AG09309 (cell line): ENCODE data around the gene B3GNT8.
A peak's percentile ranks its signal among the peaks of the same experiment; 100 is the strongest.
"Not testable (repeated sequence)": the region's sequence is repeated elsewhere in the genome, so short reads cannot be mapped to it uniquely, and the experiment has no call there.

Experiments used
- DNase-seq: peaks from one replicate; pipeline ENCODE4 v3.0.0-alpha.2; 2010; ENCODE audit warnings: low read depth
- H3K4me3 ChIP-seq: 2 replicates; pipeline ENCODE4 v1.5.1; 2011; ENCODE audit warnings: mild to moderate bottlenecking, low read depth, low read length, moderate library complexity; ENCODE audit not compliant: control insufficient read depth
- CTCF ChIP-seq: IDR thresholded peaks from 2 replicates; pipeline ENCODE4 v1.5.1; 2011; ENCODE audit warnings: mild to moderate bottlenecking, low read depth, low read length, inconsistent platforms; ENCODE audit not compliant: insufficient read depth, control insufficient read depth; ENCODE audit errors: missing control alignments

B3GNT8 gene

DNA sequence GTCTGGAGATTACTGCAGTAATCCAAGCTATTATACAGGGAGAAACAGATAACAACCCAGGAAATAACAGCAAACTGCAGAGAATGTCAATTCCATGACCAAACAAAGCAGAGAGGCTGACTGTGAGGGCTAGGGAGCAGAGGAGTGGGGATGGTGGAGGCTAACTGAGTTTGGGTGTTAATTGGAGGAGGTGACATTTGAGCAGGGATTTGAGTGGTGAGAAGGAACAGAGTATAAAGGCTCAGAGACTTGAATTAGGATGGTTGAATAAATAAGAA, 9.4 kb upstream of the B3GNT8 start:
- TF ChIP-seq CTCF = no peak
- no peak for DNase-seq
- H3K4me3 ChIP-seq = no peak overlapping the region

DNA sequence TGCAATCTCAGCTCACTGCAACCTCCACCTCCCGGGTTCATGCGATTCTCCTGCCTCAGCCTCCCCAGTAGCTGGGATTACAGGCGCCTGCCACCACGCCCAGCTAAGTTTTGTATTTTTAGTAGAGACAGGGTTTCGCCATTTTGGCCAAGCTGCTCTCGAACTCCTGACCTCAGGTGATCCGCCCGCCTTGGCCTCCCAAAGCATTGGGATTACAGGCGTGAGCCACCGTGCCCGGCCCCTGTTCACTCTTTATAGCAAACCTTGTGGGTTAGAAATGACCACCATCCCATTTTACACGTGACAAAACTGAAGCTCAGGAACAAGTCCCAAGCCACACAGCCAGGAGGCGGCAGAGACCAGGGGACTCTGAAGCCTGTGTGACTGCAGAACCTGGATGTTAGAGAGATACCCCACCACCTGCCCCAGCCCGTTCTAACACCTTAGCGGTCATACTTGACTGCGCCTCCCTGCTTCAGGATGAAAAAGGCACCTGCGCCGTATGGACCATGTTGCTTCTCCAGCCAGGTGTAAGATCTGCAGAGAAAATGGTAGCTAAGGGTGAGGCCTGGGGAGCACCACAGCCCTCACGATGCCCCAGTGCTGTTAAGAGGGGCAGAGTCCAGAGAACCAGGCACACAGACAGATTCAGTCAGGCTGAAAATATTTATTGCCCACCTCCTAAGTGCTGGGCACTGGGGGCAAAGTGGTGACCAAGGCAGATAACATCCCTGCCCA, 8.9 kb upstream of the B3GNT8 start:
- no peak for TF ChIP-seq CTCF
- H3K4me3 ChIP-seq = no peak overlapping the region
- no peak for DNase-seq

GRCh38 chr19:41435376-41435775, 8.2 kb upstream of the B3GNT8 start:
- not testable (repeated sequence) for DNase-seq

DNA sequence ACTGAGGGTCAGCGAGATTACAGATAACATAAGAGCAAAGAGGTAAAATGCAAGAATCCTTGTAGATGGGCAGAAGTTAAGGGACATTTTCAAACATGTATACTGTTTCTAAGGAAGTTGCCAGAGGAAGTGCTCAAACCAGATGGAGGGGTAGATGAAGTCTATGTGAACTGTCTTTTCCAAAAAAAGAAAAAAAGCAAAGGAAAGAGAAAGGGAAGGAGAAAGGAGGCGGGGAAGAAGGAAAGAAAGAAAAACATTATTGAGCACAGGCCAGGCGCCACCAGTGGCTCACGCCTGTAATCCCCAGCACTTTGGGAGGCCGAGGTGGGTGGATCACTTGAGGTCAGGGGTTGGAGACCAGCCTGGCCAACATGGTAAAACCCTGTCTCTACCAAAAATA, 7.3 kb upstream of the B3GNT8 start:
- TF ChIP-seq CTCF = no peak
- no peak for DNase-seq
- H3K4me3 ChIP-seq = no peak overlapping the region

More at GRCh38 chr19:41435376-41435775, 8.2 kb upstream of the B3GNT8 start:
- not testable (repeated sequence) for H3K4me3 ChIP-seq

GRCh38 chr19:41433171-41433570, 6.0 kb upstream of the B3GNT8 start:
- no peak overlapping the region for H3K4me3 ChIP-seq
- no peak for DNase-seq
- TF ChIP-seq CTCF = no peak

DNA sequence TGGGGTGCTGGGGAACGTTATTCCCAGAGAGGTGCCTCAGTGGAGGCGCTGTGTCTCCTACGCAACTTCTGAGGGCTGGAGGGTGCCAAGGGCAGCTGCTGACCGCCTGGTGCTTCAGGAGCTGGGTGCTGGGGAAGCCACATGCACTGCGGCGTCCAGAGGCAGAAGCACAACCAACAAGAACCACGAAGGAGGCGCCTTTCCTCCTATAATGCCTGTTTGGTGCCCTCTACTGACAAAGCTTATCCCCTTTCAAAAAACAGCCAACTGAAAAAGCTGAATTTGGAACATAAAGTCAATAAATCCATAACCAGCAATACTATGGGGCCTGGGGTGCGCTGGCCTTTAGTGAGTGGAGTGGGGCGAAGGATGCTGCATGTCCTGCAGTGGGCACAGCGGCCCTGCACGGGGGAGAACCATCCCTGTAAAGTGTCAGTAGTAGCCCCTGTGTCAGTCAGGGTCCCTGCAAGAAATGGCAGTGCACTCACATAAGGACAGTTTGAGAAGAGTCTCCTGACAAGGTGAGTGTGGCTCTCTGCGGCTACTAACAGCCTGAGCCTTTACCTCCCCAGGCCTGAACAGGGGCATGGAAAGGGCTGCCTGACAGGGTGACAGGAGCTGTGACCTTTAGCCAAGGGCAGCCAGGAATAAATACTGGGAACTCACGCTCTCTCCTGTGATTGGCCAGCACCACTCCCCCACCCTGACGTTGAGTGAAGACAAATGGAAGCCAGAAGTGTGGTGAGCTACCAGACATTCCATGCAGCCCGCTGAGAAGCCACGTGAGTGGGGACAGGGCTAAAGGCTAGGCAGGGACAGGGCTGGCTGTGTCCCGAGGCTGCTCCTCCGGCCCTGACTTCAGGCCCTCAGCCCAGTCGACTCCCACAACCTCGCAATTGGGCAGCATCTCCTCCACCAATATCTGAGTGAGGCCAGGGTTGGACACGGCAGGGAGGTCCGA, 4.5 kb upstream of the B3GNT8 start:
- H3K4me3 ChIP-seq = no peak overlapping the region
- no peak for DNase-seq
- TF ChIP-seq CTCF = peak; percentile 48

DNA sequence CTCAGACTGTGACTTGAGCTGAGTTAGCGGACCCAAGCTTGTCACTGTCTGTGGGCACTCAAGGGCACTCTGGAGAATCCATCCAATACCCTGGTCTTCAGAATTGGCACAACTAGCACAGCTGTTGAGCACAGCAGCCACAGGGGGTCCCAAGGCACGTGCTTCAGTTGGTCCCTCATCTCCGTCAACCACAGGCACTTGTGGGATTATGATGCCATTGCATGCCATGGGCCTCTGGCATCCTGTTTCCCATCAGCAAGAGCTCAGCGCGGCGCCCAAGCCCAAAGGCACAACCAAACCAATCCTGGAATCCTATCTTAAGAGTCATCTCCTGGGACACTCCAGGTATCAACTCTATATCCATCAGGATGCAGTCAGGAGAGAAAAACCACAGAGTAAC, 3.7 kb upstream of the B3GNT8 start:
- TF ChIP-seq CTCF = no peak
- H3K4me3 ChIP-seq = no peak overlapping the region
- no peak for DNase-seq
